ENCODE data around the gene CNP. TPM values are rescaled to one million over a fixed set of nuclear protein-coding genes. Genes with fewer than 3 reads are reported as not detected.

Gene CNP
- total RNA-seq, 1 donor from 2014 or later: 89.9 TPM

DNA sequence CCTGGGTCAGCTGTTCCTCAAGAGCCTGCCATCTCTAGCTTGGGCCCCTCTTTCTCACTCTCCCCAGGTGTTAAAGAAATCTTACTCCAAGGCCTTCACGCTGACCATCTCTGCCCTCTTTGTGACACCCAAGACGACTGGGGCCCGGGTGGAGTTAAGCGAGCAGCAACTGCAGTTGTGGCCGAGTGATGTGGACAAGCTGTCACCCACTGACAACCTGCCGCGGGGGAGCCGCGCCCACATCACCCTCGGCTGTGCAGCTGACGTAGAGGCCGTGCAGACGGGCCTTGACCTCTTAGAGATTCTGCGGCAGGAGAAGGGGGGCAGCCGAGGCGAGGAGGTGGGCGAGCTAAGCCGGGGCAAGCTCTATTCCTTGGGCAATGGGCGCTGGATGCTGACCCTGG lies 6.8 kb downstream of the CNP start:
- no peak for ATAC-seq

DNA sequence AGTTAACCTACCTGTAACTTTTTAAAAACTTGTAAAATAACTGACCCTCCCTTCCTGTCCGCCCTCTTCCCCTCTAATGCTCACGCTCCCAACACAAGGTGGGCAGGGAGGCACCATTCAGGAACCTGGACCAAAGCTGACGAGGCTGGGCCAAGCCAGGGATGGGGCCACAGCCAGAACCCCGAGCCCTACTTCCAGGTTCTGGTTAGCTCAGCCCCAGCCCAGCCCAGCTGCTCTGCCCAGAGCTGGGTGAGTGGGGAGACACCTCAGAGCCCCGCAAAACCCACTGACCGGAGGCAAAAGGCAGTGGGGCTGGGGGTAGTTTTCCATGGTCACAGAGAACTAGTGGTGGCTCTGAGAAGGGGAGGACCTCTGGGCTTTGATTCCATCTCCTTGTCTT lies 7.4 kb downstream of the CNP start:
- ATAC-seq: no peak

DNA sequence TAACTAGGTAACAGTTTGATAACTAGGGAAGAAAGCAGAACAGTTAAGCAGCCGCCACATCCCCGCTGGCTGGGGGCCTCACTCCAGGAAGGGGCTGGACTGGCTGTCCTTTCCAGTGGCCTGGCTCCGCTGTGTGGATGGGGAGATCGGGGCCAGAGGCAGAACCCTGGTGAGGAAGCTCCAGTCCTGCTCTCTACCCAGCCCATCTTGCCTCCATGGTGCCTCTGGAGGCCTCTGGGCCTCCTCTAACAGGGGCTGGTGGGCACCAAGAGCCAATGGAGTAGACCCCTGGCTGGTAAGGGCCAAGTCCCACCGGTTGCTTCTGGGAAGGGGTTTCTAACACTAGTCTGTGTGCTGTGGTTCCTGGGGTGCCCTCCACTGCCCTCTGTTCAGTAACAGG lies 8.1 kb downstream of the CNP start:
- ATAC-seq: no peak

DNA sequence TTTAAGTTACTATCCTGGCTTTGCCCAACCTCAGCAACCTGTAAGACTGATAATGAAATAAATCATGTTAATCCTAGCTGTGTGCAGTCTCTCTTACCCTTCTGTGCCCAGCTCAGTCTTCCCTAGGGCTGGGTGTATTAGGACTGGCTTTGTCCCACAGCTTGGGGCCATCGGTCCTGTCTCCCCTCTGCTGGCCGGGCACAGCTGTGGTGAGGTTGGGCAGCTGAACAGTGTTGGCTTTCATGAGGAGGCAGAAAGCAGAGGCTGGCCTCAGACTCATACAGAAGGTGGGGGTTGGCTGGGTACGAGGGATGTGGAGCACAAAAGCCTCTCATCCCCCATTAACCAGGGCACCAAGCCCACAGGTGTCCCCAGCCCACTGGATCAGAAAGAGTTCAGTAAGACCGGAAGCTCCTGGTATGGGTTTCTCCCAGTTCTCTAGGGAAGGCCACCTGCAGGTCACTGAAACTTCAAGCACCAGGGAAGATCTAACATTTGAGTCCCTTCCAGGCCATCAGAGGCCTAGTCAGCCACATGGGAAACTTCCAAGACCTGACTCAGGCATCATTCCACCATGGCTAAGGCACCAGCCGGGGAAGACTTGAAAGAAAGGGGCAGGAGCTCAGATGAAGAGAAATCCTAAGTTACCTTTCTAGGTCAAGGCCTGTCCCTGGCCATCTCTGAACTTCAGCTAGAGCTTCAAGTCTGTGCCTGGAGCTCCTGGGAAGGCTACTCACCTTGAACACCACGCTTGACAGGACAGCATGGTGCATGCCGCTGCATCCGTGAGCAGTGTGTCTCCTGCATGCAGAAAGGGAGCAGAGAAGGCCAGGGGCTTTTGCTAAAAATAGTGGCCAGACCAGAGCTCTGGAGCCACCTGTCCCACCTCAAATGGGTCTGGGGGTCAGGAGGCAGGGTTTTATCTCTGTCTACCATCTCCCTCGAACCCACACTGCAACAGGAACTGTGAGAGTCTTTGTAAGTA lies 8.8 kb downstream of the CNP start:
- no peak for ATAC-seq

DNA sequence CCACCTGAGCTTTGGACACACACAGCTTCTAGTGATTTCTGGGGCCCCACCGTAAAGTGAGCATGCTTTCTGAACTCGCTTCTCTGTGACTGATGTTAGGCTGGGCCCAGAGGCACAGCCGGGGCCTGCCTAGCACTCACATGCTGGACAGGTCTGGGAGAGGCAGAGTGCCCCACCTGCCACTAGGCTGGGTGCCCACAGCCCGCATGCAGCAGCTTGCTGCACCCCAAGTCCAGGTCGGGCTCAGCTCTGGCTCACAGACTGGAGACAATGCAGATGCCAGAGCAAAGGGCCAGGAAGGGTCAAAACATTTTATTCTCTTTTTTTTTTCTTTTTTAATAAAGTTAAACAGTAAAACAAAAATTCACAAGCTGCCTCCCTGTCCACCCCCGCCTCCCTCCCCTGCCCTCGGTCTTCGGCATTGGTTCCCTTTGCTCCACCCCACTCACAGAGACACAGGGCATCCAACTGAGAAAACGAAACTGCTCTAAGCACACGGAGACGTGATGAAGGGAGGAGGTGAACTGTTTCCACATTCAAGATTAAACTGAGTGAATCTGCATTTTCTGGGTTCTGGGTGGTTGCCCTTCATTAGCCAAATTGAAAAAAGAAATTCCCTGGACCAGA lies 9.7 kb downstream of the CNP start:
- ATAC-seq: peak; percentile 79

DNA sequence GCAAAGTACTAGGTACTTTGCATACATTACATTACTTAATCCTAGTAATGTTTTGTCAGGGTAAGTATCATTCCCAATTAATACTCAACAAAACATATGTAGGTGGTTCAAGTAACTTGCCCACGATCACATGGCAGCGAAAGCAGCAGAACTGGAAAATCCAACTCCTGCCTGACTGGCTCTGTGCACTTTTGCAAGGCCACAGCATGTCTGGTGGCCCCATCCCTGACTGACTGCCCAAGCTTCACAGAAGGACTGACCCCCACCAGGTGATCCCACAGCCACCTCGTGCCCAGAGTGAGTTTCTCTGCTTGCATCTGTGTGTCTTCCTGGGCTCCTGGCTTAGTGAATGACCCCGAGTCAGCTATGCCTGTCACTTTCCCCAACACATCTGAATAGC lies 11.4 kb downstream of the CNP start:
- peak; percentile 52 for ATAC-seq

DNA sequence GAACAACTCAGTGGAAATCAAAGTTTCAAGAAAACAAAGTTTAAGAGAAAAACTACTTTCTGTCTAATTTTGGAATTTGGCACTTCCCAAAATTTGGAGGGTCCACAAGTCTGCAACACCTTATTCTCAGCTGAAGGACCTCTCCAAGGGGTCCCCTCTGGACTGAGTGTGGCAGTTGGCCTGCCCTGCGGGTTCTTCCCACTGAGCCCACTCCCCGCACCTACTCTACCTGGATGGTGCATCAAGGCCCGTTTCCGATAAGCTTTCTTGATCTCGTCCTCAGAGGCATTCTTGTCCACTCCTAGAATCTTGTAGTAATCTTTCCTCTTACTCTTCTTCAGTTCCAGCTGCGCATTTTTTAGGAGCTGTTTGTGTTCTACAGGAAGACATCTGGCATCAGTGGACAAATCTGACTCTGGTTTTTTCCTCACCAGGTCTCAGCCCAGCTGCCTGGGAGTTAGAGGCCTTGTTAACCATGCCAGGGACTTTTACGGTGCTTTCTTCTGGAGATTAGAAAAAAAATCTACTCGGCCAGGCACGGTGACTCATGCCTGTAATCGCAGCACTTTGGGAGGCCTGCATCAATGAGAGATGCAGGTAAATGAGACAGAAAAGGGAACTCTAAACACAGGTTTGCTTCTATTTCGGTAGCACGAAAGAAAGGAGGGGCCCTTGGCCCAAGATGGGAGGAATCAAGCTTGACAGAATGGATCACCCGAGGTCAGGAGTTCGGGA lies 15.6 kb downstream of the CNP start:
- ATAC-seq: peak; percentile 49

DNA sequence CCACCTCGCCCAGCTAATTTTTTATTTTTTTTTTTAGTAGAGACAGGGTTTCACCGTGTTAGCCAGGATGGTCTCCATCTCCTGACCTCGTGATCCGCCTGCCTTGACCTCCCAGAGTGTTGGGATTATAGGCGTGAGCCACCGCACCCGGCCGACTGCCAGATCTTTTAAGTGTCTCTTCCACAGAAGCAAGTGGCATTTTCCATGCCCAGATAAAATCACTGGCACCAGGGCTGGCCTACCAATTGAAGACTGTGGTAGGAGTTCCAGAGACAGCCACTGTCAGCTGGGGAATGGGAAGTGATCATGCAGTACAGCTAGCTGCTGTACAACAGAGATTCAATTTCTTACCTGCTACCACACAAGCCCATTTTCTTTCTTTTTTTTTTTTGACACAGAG lies 17.9 kb downstream of the CNP start:
- ATAC-seq: no peak

DNA sequence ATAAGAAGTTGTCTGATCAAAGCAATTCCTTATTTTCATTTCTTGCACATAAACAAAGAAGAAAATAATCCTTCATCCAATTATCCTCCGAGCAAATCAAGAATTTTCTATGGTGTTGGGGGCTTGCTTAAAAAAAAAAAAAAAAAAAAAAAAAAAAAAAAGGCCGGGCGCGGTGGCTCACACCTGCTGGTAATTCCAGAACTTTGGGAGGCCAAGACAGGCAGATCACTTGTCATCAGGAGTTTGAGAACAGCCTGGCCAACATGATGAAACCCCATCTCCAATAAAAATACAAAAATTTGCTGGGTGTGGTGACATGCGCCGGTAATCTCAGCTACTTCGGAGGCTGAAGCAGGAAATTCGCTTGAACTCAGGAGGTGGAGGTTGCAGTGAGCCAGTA lies 19.3 kb downstream of the CNP start:
- no peak for ATAC-seq

DNA sequence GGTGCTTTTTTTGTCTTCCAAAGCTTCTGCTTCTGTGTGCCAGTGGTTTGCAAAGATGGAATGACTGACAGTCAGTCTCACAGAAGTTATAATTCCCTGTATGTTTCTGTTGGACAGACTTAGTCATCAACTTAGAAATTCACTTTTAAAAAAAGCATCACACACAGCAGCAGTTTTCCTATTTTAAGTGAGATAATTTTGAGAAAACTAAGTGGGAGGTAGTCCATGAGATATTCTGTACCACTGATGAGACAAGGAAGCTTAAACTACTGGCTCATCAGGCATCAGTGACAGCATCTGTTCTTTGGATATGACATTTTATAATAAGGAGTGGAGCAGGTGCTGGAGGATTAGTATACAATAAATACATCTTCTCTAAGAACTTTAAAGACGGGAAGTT lies 20.0 kb downstream of the CNP start:
- no peak for ATAC-seq

DNA sequence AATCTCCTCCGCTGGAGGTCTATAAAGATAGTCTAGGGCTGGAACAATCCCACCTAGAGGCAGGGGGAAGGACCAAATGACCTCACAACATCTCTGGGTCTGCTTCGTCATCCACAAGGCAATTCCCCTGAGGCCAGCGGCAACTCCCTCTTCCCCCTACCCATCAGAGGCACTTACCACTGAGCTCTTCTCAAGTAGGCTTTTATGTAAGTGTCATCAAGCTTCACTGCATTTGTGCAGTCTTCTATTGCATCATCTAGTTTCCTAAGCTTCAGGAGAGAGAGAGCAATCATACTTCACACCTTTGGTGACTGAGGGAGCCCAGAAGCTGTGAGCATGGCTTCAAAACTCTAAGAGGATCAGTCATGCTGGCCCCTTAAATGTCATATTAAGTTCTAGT lies 21.0 kb downstream of the CNP start:
- ATAC-seq: peak; percentile 30

DNA sequence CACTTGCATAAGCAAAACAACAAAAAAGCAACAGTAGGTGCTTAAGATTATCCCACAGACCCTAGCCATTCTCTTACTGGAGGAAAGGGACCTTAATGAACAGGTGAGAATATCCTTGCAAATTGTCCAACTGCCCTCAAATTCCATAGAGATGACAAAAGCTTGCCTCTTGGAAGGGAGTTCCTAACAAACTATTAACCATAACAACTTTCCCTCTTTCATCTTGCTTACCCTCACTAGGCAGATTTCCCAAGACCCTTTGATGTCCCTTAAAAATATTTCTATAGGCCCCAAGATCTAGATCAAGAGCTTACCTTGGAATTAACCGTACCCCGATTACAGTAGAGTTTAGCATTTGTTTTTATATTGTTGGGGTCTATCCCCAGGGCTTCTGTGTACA lies 21.8 kb downstream of the CNP start:
- no peak for ATAC-seq

DNA sequence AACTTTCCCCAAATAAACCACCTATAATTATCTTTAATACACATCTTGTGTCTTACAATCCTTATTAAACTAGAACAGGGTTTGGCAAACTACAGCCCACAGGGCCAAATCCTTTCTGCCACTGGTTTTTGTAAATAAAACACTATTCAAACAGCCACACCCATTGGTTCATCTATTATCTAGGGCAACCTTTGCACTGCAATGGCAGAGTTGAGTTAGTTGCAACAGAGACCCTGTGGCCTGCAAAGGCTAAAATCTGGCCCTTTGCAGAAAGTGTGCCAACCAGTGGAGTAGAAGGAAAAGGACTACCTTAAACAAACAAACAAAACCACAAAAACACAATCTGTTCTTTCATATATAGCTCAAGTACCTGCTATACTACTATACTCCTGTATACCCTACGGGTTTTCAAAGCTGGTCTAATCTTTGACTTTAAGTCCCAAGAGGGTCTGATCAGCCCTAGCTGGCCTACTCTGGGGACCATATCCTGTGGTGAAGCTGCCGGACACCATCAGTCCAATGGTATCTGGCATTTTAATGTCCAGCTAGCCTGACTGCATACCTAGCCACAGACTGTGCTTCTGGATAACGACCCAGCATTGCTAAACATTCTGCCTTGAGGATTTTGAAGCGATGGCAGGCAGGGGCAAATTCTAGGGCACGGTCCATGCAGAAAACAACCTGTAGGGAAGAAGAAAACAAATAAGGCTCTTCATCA lies 23.3 kb downstream of the CNP start:
- no peak for ATAC-seq

DNA sequence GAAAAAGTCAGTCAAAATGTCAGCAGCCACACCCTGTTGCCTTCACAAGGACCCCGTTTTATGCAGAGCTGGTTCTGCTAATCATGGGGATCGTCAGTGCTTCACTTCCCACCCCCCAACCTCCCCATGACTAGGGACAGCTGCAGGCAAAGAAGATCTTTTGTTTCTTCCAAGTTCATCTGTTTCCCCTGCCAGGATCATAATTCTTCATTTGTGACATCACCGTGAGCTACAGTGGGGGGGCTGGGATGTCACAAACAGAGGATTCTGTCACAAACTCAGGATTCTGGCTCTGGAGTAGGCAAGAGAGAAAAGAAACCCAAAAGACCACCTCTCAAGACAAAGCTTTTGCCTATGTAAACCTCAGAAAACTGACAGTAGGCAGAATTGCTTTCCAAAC lies 26.0 kb downstream of the CNP start:
- no peak for ATAC-seq

DNA sequence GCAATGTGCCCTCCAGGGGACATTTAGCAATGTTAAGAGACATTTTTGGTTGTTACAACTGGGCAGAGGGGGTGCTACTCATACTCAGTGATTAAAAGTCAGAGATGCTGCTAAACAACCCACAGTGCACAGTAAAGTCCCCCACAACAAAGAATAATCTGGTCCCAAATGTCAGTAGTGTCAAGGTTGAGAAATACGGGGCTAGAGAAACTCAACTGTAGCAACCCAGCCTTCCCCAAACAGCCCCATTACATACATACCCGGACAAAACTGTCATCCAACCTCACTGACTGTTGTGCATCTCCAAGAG lies 30.2 kb downstream of the CNP start:
- ATAC-seq: no peak

DNA sequence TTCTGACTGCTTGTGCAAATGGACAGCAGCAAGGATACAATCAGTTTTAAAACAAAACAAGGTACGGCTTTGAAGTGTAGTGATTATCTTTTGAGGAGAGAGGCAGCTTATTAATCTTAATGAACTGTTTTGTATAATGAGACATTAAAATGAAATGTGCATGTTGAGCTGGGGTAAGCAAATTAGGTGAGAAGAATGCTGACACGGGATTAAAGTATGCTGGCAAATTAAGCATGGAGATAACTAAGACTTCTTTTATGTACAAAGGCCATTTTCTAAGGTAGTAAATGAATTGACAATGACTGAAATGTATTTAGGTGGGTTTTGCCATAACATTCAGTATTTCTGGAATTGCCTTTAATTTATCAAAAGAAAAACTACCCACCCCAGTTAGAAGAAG lies 31.9 kb downstream of the CNP start:
- no peak for ATAC-seq

DNA sequence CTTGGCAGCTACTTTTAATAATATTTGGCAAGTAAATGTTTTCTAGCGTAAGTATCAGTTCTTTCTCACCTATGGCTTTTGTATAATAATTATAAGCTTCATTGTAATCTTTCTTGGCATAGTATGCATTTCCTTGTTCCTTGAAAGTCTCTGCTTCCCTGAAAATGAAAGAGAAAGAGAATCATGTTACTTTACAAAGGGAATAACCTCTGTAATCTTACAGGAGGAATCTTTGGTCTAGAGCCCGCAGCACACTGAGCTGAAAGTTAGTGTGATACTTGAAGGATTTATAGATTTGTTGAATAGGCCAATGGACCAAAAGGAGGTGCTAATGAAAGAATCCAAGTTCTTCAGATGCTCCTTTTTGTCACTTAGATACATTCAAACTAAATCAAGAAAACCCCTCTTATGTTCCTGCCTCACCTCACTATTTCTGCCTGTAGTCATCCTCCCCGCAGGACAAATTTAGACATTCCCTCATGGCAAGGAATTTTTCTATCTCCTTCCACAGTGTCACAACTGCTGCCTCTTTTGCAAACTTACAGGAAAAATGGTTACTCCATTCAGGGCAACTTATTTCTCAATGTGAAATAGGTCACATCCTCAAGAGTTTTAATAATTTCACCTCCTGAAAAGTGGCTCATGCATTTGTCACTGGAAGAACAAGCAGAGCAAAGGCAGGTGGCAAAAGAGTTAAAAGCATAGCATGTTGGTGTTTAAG lies 34.0 kb downstream of the CNP start:
- peak; percentile 26 for ATAC-seq

DNA sequence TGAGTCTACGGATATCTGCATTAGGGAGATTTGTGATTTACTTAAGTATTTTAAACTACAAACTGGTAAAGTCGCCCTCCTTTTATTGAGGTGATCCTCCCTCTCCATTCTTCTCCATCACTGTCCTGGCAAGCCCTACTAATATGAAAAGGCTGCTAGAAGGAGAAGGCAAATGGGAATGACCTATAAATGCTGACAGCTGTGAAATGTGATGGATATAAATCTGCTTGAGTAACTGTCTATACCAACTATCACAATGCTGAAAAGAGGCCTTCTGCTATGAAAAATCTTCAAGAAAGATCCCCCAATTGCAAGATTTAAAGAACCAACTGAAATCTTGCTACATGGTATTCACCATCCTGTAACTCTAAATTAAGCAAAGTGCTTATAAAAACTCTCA lies 35.1 kb downstream of the CNP start:
- ATAC-seq: no peak

DNA sequence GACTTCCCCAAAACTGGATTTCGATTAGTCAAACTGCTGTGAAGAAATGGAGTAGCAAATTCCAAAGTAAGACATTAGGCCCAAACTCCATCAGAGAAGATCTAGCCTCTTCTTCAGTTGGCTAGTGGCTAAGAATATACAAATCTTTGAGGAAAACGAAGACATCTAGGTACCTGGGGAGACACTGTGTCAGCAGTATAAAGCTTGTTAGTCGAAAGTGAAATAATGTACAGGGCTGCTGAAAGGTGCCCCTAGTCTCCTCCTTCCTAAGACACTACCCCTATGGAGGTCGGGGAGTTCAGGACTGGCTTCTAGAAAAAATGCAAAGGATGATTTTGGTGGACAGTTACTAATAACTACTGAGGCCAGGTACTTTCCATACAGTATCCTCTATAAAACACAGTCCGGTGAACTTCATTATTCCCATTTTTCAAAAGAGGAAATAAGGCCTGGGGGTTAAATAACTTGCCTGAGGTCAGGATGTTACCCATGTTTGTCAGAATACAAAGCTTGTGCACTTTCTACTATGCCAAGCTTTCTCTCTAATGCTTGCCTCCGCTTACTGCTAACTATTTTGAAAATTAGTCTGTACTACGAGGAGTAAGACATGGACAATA lies 35.7 kb downstream of the CNP start:
- no peak for ATAC-seq

DNA sequence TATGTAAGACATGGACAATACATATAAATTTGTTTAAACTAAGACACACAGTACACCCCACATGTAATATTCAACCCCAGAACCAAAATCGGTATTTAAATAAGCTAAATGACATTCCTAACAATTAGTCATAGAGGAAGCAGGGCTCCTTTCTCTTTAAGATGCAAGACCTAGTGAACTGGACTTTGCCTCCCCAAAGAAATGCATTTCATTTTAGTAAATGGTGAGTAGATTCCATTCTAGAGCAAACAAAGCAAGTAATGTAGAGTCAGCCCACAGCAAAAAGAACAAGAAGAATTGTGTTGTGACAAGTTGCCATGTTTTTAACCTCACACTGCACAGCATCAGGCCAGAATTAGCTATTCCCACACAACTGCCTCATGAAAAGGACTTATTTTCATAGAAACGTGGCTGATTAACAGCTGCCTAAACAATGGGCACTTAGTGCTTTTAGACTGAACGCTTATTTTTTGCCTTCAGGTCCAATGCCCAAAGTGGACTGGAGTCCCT lies 36.3 kb downstream of the CNP start:
- no peak for ATAC-seq

DNA sequence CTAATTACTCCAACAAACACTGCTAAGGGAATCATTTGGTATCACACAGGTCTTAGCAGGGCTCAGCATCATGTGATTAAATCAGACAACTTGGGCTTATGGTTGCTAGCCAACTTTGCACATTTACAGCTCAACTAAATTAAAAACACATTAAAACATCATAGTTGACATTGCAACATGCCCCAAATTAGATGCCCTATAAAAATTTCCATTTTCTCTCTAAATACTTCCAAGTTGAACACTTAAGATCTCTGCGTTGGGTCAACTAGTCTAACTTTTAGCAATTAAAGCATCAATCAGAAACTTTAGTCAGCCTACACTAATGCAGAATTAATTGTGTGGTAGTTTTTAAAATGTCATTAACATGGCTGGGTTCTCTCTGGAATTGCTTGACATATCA lies 38.6 kb downstream of the CNP start:
- no peak for ATAC-seq

DNA sequence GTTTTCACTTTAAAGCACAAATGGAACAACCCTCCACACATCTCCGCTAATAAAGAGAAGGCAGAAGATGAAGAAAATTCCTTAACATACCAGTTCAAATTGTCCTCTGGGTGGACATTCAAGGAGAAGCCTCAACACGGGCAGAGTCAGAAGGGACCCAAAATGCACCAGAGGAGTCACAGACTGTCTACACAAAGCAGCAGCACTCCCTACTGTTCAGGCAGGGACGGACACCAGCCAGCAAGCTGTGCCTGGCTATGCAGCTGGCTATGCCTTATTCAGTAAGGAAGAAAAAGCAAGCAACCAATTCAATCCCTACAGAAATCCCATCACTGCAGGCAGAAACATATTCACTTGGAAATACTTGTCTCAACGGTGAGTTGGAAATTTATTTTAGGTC lies 42.6 kb downstream of the CNP start:
- peak; percentile 80 for ATAC-seq

Data from esophagus mucosa (tissue), 1 donor.